Mesodermal cell (in vitro differentiated cells): Measurements from ENCODE around the gene ATXN1.
"Not testable (repeated sequence)": the region's sequence is repeated elsewhere in the genome, so short reads cannot be mapped to it uniquely, and the experiment has no call there.

Source experiments
- H3K27ac ChIP-seq: 2 replicates; pipeline ENCODE4 v1.7.0; 2013; ENCODE audit warnings: mild to moderate bottlenecking, low read depth, low read length, moderate library complexity; ENCODE audit not compliant: severe bottlenecking
- H3K36me3 ChIP-seq: 2 replicates; pipeline ENCODE4 v1.7.1; 2013; ENCODE audit warnings: mild to moderate bottlenecking, low read length, moderate library complexity; ENCODE audit not compliant: control insufficient read depth, insufficient read depth
- H3K4me1 ChIP-seq: one replicate; pipeline ENCODE4 v1.7.1; 2013; ENCODE audit warnings: mild to moderate bottlenecking, low read length; ENCODE audit not compliant: insufficient read depth, control insufficient read depth, poor library complexity, severe bottlenecking
- H3K4me3 ChIP-seq: 2 replicates; pipeline ENCODE4 v1.7.0; 2013; ENCODE audit warnings: low read length, control low read depth, mild to moderate bottlenecking; ENCODE audit not compliant: insufficient read depth, poor library complexity, severe bottlenecking; ENCODE audit errors: extremely low read depth
- H3K9me3 ChIP-seq: 2 replicates; pipeline ENCODE4 v1.7.1; 2013; ENCODE audit warnings: mild to moderate bottlenecking, low read length, moderate library complexity; ENCODE audit not compliant: control insufficient read depth
- WGBS, 2 experiments: methylation state at CpG; one replicate each; pipeline ENCODE4 v1.1.5; 2013; ENCODE audit warnings: missing lambda C conversion rate in 2 of 2; ENCODE audit not compliant: insufficient coverage in 2 of 2; 5-methylcytosine and 5-hydroxymethylcytosine counted together

The ATXN1 gene

GRCh38 chr6:16272201-16272600, 489.1 kb downstream of the ATXN1 start:
- Histone ChIP-seq H3K4me3 (no peak overlapping the region), H3K4me1 (peaks cover 30% of the 10 kb centered on the region), H3K36me3 (no peaks in the 10 kb centered on the region), H3K27ac (no peak overlapping the region), H3K9me3 (no peaks in the 10 kb centered on the region)
- WGBS, 2 experiments = no CpG with 5 or more reads among the region's 1 CpG

GRCh38 chr6:16271428-16271827, 489.8 kb downstream of the ATXN1 start:
- H3K9me3 ChIP-seq = no peaks in the 10 kb centered on the region
- H3K36me3 ChIP-seq = no peaks in the 10 kb centered on the region
- no peak overlapping the region for H3K4me3 ChIP-seq
- peaks cover 23% of the 10 kb centered on the region for H3K4me1 ChIP-seq
- H3K27ac ChIP-seq = no peak overlapping the region
- WGBS, 2 experiments = 91 to 100% methylated on average over 1 of the region's 5 CpGs

GRCh38 chr6:16270178-16270794, 491.0 kb downstream of the ATXN1 start:
- Histone ChIP-seq H3K36me3 (peaks cover 5% of the 10 kb centered on the region), H3K9me3 (no peaks in the 10 kb centered on the region), H3K4me3 (no peak overlapping the region), H3K27ac (no peak overlapping the region), H3K4me1 (peaks cover 16% of the 10 kb centered on the region)
- WGBS, 2 experiments = 88 to 94% methylated on average over 4 of the region's 5 CpGs

GRCh38 chr6:16269442-16270070, 491.7 kb downstream of the ATXN1 start:
- not testable (repeated sequence) for H3K36me3 ChIP-seq, H3K4me3 ChIP-seq, H3K27ac ChIP-seq, H3K9me3 ChIP-seq
- peaks cover 15% of the 10 kb centered on the region for H3K4me1 ChIP-seq
- 86 to 94% methylated on average over 4 to 5 of the region's 7 CpGs for WGBS, 2 experiments

- H3K27ac ChIP-seq = no peak overlapping the region
- no peaks in the 10 kb centered on the region for H3K4me1 ChIP-seq
- WGBS, 2 experiments = 92 to 98% methylated on average over 21 to 23 of the region's 23 CpGs
- H3K9me3 ChIP-seq = no peaks in the 10 kb centered on the region
- H3K4me3 ChIP-seq = no peak overlapping the region
- H3K36me3 ChIP-seq = peaks cover 5% of the 10 kb centered on the region
Measured at GRCh38 chr6:16267428-16268263, 493.6 kb downstream of the ATXN1 start.

GRCh38 chr6:16265351-16266341, 495.6 kb downstream of the ATXN1 start:
- Histone ChIP-seq H3K36me3 (peaks cover 5% of the 10 kb centered on the region), H3K27ac (no peak overlapping the region), H3K4me1 (no peaks in the 10 kb centered on the region), H3K9me3 (no peaks in the 10 kb centered on the region), H3K4me3 (no peak overlapping the region)
- WGBS, 2 experiments = 96 to 97% methylated on average over 29 to 31 of the region's 31 CpGs

- H3K4me1 ChIP-seq = peaks cover 3% of the 10 kb centered on the region
- H3K4me3 ChIP-seq = no peak overlapping the region
- peaks cover 5% of the 10 kb centered on the region for H3K36me3 ChIP-seq
- no peak overlapping the region for H3K27ac ChIP-seq
- H3K9me3 ChIP-seq = no peaks in the 10 kb centered on the region
- WGBS, 2 experiments = 80 to 100% methylated on average over 1 of the region's 2 CpGs
Measured at GRCh38 chr6:16264785-16265184, 496.5 kb downstream of the ATXN1 start.

GRCh38 chr6:16263464-16264099, 497.7 kb downstream of the ATXN1 start:
- not testable (repeated sequence) for H3K4me1 ChIP-seq, H3K9me3 ChIP-seq, H3K27ac ChIP-seq, H3K36me3 ChIP-seq, H3K4me3 ChIP-seq
- 91 to 95% methylated on average over 12 to 13 of the region's 13 CpGs for WGBS, 2 experiments

GRCh38 chr6:16262773-16263172, 498.5 kb downstream of the ATXN1 start:
- H3K4me3 ChIP-seq, H3K9me3 ChIP-seq, H3K36me3 ChIP-seq, H3K27ac ChIP-seq: not testable (repeated sequence)
- 54 to 66% methylated on average over 7 to 9 of the region's 12 CpGs for WGBS, 2 experiments
- H3K4me1 ChIP-seq = peaks cover 11% of the 10 kb centered on the region

- H3K4me1 ChIP-seq = peaks cover 11% of the 10 kb centered on the region
- not testable (repeated sequence) for H3K27ac ChIP-seq, H3K9me3 ChIP-seq, H3K4me3 ChIP-seq, H3K36me3 ChIP-seq
- 89 to 94% methylated on average over 2 to 5 of the region's 9 CpGs for WGBS, 2 experiments
Measured at GRCh38 chr6:16260602-16261001, 500.7 kb downstream of the ATXN1 start.
